ENCODE measurements around the gene SOHLH1.

The SOHLH1 gene

GRCh38 chr9:135662758-135663450 is 36.4 kb downstream of the SOHLH1 start, which contains the start of gene LCN9:
Gene LCN9, plus strand, starts transcription at chr9:135663309. Its CDS starts 13 bp downstream, at chr9:135663322.
- no peak for TF ChIP-seq FOXP2 (optimal IDR thresholded peaks at IDR 0.05; ENCODE audit: borderline replicate concordance, extremely low read depth, extremely low read length, insufficient read depth)
- TF ChIP-seq, protein P1, sequence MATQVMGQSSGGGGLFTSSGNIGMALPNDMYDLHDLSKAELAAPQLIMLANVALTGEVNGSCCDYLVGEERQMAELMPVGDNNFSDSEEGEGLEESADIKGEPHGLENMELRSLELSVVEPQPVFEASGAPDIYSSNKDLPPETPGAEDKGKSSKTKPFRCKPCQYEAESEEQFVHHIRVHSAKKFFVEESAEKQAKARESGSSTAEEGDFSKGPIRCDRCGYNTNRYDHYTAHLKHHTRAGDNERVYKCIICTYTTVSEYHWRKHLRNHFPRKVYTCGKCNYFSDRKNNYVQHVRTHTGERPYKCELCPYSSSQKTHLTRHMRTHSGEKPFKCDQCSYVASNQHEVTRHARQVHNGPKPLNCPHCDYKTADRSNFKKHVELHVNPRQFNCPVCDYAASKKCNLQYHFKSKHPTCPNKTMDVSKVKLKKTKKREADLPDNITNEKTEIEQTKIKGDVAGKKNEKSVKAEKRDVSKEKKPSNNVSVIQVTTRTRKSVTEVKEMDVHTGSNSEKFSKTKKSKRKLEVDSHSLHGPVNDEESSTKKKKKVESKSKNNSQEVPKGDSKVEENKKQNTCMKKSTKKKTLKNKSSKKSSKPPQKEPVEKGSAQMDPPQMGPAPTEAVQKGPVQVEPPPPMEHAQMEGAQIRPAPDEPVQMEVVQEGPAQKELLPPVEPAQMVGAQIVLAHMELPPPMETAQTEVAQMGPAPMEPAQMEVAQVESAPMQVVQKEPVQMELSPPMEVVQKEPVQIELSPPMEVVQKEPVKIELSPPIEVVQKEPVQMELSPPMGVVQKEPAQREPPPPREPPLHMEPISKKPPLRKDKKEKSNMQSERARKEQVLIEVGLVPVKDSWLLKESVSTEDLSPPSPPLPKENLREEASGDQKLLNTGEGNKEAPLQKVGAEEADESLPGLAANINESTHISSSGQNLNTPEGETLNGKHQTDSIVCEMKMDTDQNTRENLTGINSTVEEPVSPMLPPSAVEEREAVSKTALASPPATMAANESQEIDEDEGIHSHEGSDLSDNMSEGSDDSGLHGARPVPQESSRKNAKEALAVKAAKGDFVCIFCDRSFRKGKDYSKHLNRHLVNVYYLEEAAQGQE (IDR thresholded peaks at IDR 0.05; ENCODE audit: insufficient read depth in 1 of 2, low read depth in 2 of 2, low read length in 2 of 2): no peak

GRCh38 chr9:135661816-135662560 is 37.3 kb downstream of the SOHLH1 start:
- TF ChIP-seq, protein P1 (IDR thresholded peaks at IDR 0.05; ENCODE audit: insufficient read depth in 1 of 2, low read depth in 2 of 2, low read length in 2 of 2): no peak
- TF ChIP-seq TAF1 (IDR thresholded peaks at IDR 0.05; ENCODE audit: borderline replicate concordance, insufficient read depth, low read length): no peak
- no peak for TF ChIP-seq FOXP2 (optimal IDR thresholded peaks at IDR 0.05; ENCODE audit: borderline replicate concordance, extremely low read depth, extremely low read length, insufficient read depth)
- no peak for TF ChIP-seq POLR2AphosphoS5 (IDR thresholded peaks at IDR 0.05; ENCODE audit: low read depth, low read length)
- TF ChIP-seq SIN3A (IDR thresholded peaks at IDR 0.05; ENCODE audit: borderline replicate concordance, insufficient read depth, low read length): no peak

GRCh38 chr9:135660407-135660806 is 38.9 kb downstream of the SOHLH1 start:
- TF ChIP-seq TAF1 (IDR thresholded peaks at IDR 0.05; ENCODE audit: borderline replicate concordance, insufficient read depth, low read length) (no peak), FOXP2 (optimal IDR thresholded peaks at IDR 0.05; ENCODE audit: borderline replicate concordance, extremely low read depth, extremely low read length, insufficient read depth) (no peak), SIN3A (IDR thresholded peaks at IDR 0.05; ENCODE audit: borderline replicate concordance, insufficient read depth, low read length) (no peak), POLR2AphosphoS5 (IDR thresholded peaks at IDR 0.05; ENCODE audit: low read depth, low read length) (no peak)
- TF ChIP-seq, protein P1 (IDR thresholded peaks at IDR 0.05; ENCODE audit: insufficient read depth in 1 of 2, low read depth in 2 of 2, low read length in 2 of 2): no peak

GRCh38 chr9:135659252-135659651 is 40.0 kb downstream of the SOHLH1 start:
- TF ChIP-seq, protein P1 (IDR thresholded peaks at IDR 0.05; ENCODE audit: insufficient read depth in 1 of 2, low read depth in 2 of 2, low read length in 2 of 2): no peak
- no peak for TF ChIP-seq POLR2AphosphoS5 (IDR thresholded peaks at IDR 0.05; ENCODE audit: low read depth, low read length)
- no peak for TF ChIP-seq FOXP2 (optimal IDR thresholded peaks at IDR 0.05; ENCODE audit: borderline replicate concordance, extremely low read depth, extremely low read length, insufficient read depth)
- no peak for TF ChIP-seq TAF1 (IDR thresholded peaks at IDR 0.05; ENCODE audit: borderline replicate concordance, insufficient read depth, low read length)
- no peak for TF ChIP-seq SIN3A (IDR thresholded peaks at IDR 0.05; ENCODE audit: borderline replicate concordance, insufficient read depth, low read length)

All from PFSK-1 (cell line).